ENCODE data around the gene EMILIN2.

DNA sequence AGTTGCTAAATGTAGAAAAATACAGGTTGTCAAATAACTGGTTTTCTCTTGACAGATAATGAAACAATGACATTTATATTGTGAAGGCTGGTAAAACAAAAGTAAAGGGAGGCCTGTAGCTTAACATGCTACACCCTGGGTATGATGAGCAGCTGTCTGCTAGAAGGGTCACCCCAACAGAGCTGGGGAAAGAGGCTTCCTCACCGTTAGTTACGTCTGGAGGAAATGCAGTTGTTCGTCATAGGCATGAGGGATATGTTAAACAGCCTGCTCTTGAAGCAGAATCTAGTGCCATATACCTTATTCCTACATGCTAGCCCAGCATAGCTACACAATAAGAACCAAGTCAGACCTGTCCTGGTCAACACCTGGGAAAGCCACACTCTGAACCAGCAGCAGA lies 116.2 kb downstream of the EMILIN2 start:
- TF ChIP-seq ZNF263 (CRISPR knock-in tag; IDR thresholded peaks at IDR 0.05) = no peak
- TF ChIP-seq, protein P1, sequence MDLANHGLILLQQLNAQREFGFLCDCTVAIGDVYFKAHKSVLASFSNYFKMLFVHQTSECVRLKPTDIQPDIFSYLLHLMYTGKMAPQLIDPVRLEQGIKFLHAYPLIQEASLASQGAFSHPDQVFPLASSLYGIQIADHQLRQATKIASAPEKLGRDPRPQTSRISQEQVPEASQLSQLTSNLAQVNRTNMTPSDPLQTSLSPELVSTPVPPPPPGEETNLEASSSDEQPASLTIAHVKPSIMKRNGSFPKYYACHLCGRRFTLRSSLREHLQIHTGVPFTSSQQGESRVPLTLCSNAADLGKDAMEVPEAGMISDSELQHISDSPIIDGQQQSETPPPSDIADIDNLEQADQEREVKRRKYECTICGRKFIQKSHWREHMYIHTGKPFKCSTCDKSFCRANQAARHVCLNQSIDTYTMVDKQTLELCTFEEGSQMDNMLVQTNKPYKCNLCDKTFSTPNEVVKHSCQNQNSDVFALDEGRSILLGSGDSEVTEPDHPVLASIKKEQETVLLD (CRISPR knock-in tag; IDR thresholded peaks at IDR 0.05; ENCODE audit: low read depth) = no peak
- TF ChIP-seq ZNF589 (CRISPR knock-in tag; conservative IDR thresholded peaks at IDR 0.05) = no peak
- TF ChIP-seq, protein P2, sequence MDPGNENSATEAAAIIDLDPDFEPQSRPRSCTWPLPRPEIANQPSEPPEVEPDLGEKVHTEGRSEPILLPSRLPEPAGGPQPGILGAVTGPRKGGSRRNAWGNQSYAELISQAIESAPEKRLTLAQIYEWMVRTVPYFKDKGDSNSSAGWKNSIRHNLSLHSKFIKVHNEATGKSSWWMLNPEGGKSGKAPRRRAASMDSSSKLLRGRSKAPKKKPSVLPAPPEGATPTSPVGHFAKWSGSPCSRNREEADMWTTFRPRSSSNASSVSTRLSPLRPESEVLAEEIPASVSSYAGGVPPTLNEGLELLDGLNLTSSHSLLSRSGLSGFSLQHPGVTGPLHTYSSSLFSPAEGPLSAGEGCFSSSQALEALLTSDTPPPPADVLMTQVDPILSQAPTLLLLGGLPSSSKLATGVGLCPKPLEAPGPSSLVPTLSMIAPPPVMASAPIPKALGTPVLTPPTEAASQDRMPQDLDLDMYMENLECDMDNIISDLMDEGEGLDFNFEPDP (CRISPR knock-in tag; conservative IDR thresholded peaks at IDR 0.05) = no peak
- TF ChIP-seq POLR2AphosphoS5 (IDR thresholded peaks at IDR 0.05; ENCODE audit: low read depth, low read length) = no peak
- TF ChIP-seq, protein P3, sequence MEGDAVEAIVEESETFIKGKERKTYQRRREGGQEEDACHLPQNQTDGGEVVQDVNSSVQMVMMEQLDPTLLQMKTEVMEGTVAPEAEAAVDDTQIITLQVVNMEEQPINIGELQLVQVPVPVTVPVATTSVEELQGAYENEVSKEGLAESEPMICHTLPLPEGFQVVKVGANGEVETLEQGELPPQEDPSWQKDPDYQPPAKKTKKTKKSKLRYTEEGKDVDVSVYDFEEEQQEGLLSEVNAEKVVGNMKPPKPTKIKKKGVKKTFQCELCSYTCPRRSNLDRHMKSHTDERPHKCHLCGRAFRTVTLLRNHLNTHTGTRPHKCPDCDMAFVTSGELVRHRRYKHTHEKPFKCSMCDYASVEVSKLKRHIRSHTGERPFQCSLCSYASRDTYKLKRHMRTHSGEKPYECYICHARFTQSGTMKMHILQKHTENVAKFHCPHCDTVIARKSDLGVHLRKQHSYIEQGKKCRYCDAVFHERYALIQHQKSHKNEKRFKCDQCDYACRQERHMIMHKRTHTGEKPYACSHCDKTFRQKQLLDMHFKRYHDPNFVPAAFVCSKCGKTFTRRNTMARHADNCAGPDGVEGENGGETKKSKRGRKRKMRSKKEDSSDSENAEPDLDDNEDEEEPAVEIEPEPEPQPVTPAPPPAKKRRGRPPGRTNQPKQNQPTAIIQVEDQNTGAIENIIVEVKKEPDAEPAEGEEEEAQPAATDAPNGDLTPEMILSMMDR (CRISPR knock-in tag; IDR thresholded peaks at IDR 0.05) = no peak
- TF ChIP-seq USF2 (IDR thresholded peaks at IDR 0.05; ENCODE audit: low read depth, low read length) = no peak
- TF ChIP-seq USF2 (CRISPR knock-in tag; IDR thresholded peaks at IDR 0.05; ENCODE audit: borderline replicate concordance) = no peak

Measured in HepG2 (cell line).